ENCODE results near the gene GDA. TPM values are rescaled to one million over a fixed set of nuclear protein-coding genes. Genes with fewer than 3 reads are reported as not detected.

Gene GDA
- total RNA-seq, 4 donors from 2014 or later, result 0.46 to 2.0 (median 1.3) TPM; not detected in 1

- H3K4me3 ChIP-seq (ENCODE audit: low read depth, poor library complexity, severe bottlenecking), result no peak overlapping the region
- no peak for DNase-seq (ENCODE audit: low spot score in 2 of 2)
- intact Hi-C loops (cut with DNase I; ENCODE audit: low total_unique reads), result no loop called here
- no peak for TF ChIP-seq CTCF (IDR thresholded peaks at IDR 0.05)
- no peak for TF ChIP-seq POLR2A (IDR thresholded peaks at IDR 0.05)
- 46 to 48% methylated on average over 6 of the region's 6 CpGs for WGBS, 2 donors
These were observed 61.3 kb downstream of the GDA start for GRCh38 chr9:72210522-72210921.

GRCh38 chr9:72211047-72211446 lies 61.8 kb downstream of the GDA start:
- DNase-seq (ENCODE audit: low spot score in 2 of 2), result no peak
- H3K4me3 ChIP-seq (ENCODE audit: low read depth, poor library complexity, severe bottlenecking), result no peak overlapping the region
- TF ChIP-seq CTCF (IDR thresholded peaks at IDR 0.05), result no peak
- no peak for TF ChIP-seq POLR2A (IDR thresholded peaks at IDR 0.05)
- WGBS, 2 donors, result 56 to 58% methylated on average over 3 of the region's 3 CpGs
- intact Hi-C loops (cut with DNase I; ENCODE audit: low total_unique reads), result no loop called here

DNA sequence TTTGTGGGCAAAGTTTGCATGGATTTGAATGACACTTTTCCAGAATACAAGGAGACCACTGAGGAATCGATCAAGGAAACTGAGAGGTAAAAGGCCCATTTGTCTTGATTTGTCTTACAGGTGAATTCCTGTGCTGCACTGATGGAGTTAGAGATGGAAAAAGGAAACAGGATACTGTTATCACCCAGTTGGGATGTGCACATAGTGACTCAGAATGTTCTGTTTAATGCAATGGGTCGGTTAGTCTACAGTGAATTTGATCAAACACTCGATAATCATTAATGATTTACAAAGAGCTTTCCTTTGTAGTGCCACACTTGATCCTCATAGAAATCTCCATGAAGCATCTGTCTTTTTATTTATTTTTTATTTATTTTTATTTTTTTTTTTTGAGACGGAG lies 64.7 kb downstream of the GDA start:
- no peak for DNase-seq (ENCODE audit: low spot score in 2 of 2)
- WGBS, 2 donors, result 91 to 92% methylated on average over 4 of the region's 4 CpGs
- TF ChIP-seq POLR2A (IDR thresholded peaks at IDR 0.05) (no peak), CTCF (IDR thresholded peaks at IDR 0.05) (no peak)
- intact Hi-C loops (cut with DNase I; ENCODE audit: low total_unique reads), result no loop called here
- H3K4me3 ChIP-seq (ENCODE audit: low read depth, poor library complexity, severe bottlenecking), result no peak overlapping the region

DNA sequence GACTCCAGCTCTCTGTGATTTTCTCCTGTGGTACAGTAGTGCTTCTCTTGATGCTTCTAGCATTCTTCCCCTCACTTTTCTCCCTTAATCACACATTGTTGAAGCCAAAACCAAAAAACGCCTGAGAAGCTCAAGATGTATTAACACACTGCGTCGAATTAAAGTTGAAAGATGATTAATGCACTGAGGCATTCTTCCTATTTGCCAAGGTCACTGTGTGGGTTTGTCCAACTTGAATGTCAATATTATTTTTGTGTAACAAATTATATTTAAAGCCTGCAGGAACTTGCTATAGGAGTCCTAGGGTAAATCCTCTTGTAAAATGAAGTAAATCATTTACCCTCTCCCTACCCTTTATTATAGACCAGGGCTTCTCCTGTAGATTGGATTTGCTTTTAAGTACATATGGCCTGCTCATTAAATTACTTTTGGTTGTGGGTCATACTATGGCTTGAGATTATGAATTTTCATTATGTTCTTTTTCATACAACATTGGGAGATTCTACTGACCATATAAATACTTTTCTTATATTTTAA lies 68.1 kb downstream of the GDA start:
- intact Hi-C loops (cut with DNase I; ENCODE audit: low total_unique reads), result no loop called here
- no peak for TF ChIP-seq CTCF (IDR thresholded peaks at IDR 0.05)
- TF ChIP-seq POLR2A (IDR thresholded peaks at IDR 0.05), result no peak
- no peak overlapping the region for H3K4me3 ChIP-seq (ENCODE audit: low read depth, poor library complexity, severe bottlenecking)
- 54 to 64% methylated on average over 3 of the region's 3 CpGs for WGBS, 2 donors
- no peak for DNase-seq (ENCODE audit: low spot score in 2 of 2)

DNA sequence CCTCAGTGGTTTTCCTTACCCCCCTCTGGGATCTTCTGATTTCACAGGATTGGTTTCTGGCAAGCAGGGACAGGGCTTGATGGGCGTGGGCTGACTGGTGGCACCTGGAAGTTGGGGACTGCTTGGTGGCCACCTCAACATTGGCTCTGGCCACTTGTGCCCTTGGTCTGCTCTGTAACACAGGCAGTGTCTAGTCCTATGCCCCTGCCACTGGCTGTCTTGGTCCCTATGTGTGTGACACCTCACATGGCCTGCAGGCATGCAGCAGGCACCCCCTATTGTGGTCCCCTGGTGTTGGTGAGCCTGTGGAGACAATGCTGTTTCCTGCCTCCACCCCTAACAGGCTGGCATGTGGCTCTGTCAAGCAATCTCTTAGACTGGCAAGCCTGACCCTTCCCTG lies 71.3 kb downstream of the GDA start:
- H3K4me3 ChIP-seq (ENCODE audit: low read depth, poor library complexity, severe bottlenecking), result no peak overlapping the region
- 71% methylated on average over 1 of the region's 1 CpG for WGBS, 2 donors
- intact Hi-C loops (cut with DNase I; ENCODE audit: low total_unique reads), result no loop called here

More for the DNA sequence above, 71.3 kb downstream of the GDA start:
- no peak for TF ChIP-seq POLR2A (IDR thresholded peaks at IDR 0.05)
- no peak for TF ChIP-seq CTCF (IDR thresholded peaks at IDR 0.05)
- DNase-seq (ENCODE audit: low spot score in 2 of 2), result no peak

Data from lower leg skin (tissue), 4 donors.